Keratinocyte (primary cell): ENCODE results near the gene AJAP1.

ENCODE experiments used
- CTCF ChIP-seq, 3 experiments: IDR thresholded peaks in 1 of 3; conservative IDR thresholded peaks in 1 of 3; optimal IDR thresholded peaks in 1 of 3; 2 replicates in 2 of 3; 3 replicates in 1 of 3; pipeline versions ENCODE3 to v1.5.1; 2011; ENCODE audit warnings: low read length in 3 of 3, mild to moderate bottlenecking in 3 of 3, moderate library complexity in 2 of 3, control low read depth in 1 of 3, inconsistent platforms in 1 of 3; ENCODE audit not compliant: insufficient read depth in 2 of 3; ENCODE audit errors: extremely low read depth in 1 of 3
- EZH2 ChIP-seq: IDR thresholded peaks from one replicate; pipeline ENCODE4 v1.6.1; 2012; ENCODE audit warnings: inconsistent platforms, mild to moderate bottlenecking, low read length, moderate library complexity

DNA sequence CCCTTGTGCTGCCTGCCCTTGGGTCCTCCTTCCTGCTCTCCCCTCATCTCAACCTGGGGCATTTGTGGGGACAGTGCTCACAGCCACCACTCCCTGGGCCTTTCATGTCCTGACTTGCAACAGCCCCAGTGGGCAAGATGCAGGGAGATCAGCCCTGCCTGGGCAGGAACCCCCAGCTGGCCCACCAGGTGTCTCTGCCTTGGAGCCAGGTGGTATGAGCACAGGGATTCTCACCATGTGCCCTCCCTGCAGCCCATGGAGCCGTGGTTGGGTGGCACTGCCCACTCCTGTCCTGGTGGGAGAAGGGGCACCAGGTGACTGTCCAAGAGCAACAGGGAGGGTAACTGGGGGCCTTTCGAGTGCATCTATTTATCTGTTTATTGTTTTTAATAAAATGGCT is 100.4 kb downstream of the AJAP1 start:
- no peak for TF ChIP-seq CTCF (optimal IDR thresholded peaks at IDR 0.05 in 1 of 3, IDR thresholded peaks at IDR 0.05 in 1 of 3, conservative IDR thresholded peaks at IDR 0.05 in 1 of 3; ENCODE audit: extremely low read depth in 1 of 3, insufficient read depth in 2 of 3, low read length in 3 of 3)
- no peak for TF ChIP-seq EZH2
